Measurements from ENCODE around the gene IL36G.
"Not testable (repeated sequence)": the region's sequence is repeated elsewhere in the genome, so short reads cannot be mapped to it uniquely, and the experiment has no call there.

The IL36G gene

DNA sequence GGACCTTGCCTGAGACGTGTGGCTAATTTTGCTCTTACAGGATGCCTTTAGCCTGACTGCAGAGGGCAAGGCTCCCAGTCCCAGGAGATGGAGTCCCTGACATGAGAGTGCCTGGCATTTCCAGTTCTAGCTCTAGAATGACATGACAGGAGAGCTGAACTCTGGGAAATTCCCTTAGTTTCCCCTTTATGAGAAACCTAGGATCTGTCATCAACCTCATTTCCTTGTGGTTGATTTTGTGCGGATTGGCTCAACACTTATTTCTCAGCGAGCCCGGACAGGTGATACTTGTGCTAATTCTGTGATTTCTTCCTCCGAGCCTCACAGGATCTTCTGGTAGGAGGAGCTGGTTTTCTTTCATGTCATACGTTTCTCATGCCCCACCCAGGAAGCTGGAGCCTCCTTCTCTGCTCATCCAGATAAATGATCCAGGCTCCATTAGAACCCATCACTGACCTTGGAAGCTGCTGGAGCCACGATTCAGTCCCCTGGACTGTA lies at the start of gene IL36G:
IL36G (plus strand) TSS at position 448 of the 498 bp plus-strand sequence. CDS start 633 bp downstream, outside the sequence.
- DNase-seq (ENCODE audit: low read depth in 3 of 3) = no peak

DNA sequence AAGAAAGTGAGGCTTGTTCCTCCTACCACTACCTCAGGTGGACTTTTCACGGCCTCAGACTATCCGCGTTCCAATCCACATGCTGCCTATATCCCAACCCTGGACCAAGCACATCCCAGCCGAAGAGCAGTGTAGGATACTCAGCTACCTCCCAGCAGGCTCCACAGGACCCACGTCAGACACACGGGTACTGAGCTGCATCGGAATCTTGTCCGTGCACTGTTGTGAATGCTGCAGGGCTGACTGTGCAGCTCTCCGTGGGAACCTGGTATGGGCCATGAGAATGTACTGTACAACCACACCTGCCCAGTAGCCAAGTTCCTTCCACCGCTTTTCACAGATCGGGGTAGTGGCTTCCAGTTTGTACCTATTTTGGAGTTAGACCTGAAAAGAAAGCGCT lies 44.5 kb upstream of the IL36G start:
- no peak for DNase-seq (ENCODE audit: low read depth in 3 of 3)

DNA sequence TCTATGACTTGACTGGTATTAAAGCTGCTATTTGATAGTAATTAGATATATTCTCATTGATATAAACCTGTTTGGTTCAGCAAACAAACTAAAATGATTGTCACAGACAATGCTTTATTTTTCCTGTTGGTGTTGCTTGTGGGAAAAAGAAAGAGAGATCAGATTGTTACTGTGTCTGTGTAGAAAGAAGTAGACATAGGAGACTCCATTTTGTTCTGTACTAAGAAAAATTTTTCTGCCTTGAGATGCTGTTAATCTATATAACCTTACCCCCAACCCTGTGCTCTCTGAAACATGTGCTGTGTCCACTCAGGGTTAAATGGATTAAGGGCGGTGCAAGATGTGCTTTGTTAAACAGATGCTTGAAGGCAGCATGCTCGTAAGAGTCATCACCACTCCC lies 43.7 kb upstream of the IL36G start:
- DNase-seq (ENCODE audit: low read depth in 3 of 3) = not testable (repeated sequence)

DNA sequence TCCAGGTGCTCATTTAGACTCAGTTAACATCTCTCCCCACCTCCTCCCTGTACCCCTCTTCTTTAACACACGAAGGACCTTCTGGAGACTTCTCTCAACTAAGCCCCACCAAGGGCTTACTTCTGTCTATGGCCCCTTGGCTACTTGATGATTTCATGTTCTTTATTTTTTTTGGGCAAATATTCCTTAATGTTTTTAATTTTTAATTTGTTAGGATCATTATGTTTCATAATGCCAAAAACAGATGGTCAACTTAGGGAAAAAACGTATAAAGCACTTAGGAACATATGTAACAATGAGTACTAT lies 40.9 kb upstream of the IL36G start:
- DNase-seq (ENCODE audit: low read depth in 3 of 3) = no peak

DNA sequence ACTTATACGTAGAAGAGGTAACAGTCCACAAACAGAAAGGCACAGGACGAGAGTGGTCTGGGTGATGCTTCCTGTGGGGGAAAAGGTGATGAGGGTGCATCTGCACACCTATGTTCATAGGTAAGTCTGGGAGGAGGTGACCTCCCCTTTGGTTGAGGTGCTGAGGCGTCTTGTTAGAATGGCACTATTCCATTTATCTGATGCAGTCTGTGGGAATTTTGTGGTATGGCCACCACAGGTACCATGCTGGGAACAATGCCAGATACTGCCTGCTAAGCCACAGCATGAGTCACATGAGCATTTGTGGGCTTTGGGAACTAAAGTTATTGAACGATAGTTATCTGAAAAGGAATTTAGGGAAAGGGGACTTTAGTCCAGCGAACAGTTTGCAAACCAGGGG lies 38.9 kb upstream of the IL36G start:
- no peak for DNase-seq (ENCODE audit: low read depth in 3 of 3)

DNA sequence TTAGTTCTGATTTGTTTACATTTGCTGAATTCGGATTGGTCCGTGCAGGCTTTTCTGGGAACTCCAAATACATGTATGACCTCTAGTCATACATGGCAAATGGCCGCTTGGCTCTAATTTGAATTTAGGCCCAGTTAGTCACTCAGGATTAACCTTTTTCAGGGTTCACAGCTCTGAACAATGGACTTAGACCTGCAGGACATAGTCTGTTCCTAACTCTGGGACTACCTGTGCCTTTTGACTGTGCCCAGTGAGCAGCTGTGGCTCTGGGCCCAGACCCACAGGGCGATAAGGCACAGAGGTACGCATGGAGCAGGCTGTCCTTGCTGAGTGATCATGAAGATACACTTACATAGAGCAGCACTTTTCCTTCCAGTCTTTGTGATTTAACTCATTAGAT lies 38.4 kb upstream of the IL36G start:
- no peak for DNase-seq (ENCODE audit: low read depth in 3 of 3)

DNA sequence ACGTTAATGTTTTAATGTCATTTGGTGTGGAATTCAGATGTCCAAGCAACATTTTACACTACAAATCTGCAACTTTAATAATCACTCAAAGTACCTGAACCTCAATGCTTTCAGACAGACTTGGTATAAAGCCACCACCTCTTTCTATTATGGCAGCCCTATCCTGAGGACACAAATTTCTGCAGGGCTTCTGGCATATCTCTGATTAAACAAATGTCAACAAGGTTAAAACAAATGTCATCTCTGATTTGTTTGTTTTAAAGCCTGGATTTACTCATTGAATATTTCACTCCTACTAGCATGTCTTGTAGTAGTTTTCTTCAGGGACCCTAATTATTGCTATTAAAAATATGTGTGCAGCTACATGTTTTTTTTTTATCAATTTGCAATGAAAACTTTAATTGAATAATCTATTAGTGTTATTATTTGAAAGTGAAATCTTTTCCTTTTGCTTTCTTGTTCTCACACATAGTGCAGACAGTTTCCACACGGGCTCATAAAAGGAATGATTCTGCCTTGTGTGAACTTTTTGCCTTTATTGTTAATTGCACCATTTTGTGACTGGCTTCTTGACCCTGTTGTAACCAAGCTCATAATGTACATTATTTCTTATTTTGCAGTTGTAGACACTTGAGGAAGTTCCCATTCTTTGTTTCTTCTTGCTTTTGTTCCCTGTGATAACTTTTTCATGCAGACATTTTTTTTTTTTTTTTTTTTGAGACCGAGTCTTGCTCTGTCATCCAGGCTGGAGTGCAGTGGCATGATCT lies 36.8 kb upstream of the IL36G start:
- no peak for DNase-seq (ENCODE audit: low read depth in 3 of 3)

DNA sequence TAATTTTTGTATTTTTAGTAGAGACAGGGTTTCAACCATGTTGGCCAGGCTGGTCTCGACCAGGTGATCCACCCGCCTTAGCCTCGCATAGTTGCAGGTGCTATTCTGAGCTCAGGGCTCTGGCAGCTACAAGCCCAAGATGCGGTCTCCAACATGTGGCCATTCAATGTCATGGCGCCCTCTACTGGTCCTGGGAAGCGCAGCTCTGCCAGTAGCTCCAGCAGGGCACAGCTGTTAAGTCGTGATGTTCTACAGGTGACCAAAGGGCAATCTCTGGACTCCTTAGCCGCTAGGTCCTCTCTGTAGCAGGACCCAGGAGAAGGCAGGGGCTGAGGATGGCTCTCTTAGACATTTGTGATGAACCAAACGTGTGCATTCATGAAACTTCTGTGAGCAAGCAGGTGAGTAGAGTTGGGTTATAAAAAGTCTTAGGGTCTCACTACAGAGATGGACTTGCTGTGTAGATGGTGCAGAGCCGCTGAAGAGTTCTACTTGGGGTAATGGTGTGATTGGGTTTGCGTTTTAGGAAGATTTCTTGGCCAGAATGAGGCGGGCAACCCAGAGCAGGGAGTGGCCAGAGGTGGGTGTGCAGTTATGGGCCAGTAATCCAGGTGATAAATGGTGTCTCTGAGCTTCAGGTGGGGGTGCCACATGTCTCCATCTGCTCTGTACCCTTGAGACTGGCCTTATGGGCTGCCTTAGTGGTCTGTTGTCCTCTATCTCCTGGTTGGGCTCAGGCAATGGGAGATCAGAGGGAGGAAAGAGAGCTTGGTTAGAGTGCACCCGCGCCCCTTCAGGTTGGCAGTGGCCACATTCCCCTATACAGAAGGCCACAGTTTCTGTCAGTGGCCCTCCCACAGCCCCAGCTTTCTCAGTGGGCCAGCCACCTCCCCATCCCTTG lies 35.8 kb upstream of the IL36G start:
- DNase-seq (ENCODE audit: low read depth in 3 of 3) = peak in 2 of 3 experiments; percentile 9 to 25

DNA sequence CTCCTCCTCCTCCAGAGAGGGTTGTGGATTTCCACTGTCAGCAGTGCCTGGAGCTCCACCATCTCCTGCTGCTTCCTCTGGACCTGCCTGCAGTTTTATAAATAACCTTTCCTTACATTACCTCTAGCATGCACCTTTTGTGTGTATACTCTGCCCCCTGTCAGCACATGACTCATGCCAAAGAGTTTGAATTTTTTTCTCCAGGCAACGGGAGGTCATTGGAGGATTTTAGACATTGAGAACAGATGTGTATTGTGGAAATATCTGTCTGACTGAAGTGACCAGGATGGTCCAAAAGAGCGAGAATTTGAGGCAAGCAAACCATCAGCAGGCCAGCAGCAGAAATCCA lies 35.2 kb upstream of the IL36G start:
- DNase-seq (ENCODE audit: low read depth in 3 of 3) = no peak

DNA sequence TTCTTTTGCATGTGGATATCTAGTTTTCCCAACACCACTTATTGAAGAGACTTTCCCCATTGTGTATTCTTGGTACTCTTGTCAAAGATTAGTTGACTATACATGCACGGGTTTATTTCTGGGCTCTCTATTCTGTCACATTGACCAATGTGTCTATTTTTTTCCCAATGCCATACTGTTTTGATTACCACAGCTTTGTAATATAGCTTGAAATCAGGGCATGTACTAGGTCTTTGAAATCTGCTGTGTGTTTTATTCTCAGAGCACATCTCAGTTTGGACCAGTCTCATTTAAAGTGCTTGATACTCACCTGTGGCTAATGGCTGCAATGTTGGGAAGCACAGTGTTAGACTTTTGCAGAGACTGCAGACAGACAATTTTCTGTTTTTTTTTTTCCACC lies 32.8 kb upstream of the IL36G start:
- no peak for DNase-seq (ENCODE audit: low read depth in 3 of 3)

DNA sequence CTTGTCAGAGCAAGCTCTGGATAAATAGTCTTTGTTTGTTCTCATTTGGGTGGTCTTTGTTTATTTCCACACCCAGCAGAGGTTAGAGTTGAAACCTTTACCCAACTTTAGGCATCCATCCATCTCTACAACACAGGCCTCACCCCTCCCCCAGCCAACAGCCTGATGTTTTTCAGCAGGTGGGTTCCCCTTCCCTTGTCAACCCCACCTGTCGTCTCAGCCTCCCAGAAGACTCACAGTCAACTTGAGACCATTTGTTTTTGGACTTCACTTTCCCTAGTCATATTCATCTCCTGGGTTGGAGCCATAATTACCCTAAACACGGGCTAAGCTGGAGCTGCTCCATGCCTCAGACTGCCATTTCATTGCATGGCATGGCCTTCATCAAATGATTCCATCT lies 31.7 kb upstream of the IL36G start:
- no peak for DNase-seq (ENCODE audit: low read depth in 3 of 3)

DNA sequence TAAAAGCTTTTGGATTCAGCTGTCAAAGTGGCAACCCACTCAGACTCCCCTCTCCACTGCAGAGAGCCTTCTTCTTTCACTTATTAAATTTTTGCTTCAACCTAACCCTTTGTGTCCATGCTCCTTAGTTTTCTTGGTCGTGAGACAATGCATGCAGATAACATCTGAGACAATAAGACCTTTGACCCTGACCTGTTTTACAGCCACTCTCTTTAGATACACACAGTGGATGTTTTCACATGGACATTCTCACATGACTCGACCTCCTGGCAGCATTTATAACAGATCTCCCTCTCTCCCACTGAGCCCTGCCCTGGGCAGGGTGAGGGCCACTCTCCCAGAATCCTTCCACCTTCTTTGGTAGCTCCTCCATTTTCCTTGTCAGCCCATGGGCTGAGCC lies 30.4 kb upstream of the IL36G start:
- no peak for DNase-seq (ENCODE audit: low read depth in 3 of 3)

DNA sequence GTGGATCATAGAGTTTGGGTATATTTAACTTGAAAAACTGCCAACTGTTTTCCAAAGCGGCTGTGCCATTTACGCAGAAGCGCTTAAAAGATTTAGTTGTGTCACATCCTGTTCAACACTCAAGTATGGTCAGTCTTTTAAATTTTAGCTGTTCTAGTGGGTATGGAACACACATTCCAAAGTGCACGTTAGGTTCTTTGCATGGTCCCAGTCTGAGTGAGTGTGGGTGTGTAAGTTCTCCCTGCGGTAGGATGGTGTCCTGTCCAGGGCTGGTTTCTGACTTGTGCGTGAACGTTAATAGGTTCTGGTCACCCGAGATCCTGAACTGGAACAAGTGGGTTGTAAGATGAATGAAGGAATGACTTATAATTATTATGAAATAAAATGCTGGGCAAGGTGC lies 28.4 kb upstream of the IL36G start:
- no peak for DNase-seq (ENCODE audit: low read depth in 3 of 3)

DNA sequence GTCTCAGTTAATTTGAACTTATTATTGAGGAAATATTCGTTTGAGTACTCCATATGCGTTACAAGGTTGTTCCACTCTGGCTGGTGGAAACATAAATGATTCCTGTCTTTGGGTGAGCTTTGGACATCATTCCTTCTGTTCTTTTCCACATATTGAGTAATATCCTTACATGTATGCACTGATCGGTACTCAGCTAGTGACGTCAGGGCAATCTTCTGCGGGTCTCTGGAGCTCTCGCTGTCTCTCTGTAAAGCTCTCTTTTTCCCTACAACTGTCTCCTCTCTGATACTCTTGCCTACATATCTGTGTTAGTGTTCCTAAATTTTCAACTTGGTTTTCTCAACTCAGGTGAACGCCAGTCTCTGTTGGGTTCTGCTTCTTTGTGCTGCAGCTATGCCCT lies 23.4 kb upstream of the IL36G start:
- DNase-seq (ENCODE audit: low read depth in 3 of 3) = no peak

DNA sequence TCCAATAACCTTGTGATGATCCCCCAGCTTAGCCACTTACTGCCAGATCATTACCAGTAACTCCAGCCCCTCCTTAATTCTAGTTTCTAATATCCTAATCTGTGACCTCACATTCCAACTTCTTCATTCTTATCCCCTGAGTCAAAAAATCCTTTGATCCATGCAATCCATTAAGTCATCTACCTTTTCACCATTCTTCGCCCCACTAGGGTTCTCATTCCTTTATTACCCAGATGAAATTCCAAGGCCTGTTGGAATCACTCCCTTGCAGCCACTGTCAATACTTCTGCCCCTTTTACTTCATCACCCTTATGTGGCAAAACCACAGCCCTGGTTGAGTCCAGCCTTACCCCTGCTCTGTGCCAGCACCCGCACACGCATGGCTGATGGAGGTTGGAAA lies 20.3 kb upstream of the IL36G start:
- DNase-seq (ENCODE audit: low read depth in 3 of 3) = no peak

DNA sequence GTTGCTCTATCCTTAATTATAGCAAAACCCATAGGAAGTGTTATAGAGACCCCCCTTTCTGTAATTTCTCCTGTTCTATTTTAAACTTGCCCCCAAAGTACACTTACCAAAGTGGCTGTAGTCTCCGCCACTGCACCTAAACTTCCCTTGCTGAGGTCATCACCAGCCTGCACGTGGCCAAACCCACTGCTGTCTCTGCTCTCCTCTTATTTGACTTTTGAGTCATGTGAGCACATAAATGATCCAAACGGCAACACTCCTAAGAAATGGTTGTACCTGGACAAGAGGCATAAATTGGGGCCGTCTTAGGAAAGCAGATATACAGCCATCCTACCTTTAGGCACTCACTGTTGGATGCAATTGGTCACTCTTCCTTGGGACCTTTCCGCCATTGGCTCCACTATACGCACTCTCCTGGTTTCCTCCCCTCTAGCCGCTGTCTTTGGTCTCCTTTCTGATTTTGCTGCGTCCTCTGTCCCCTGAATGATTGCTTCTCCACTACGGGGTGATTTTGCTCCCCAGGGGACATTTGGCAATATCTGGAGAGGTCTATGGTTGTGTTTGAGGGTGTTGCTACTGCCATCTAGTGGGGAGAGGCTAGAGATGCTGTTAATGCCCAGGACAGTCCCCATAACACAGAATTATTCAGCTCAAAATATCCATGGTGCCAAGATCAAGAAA lies 19.2 kb upstream of the IL36G start:
- DNase-seq (ENCODE audit: low read depth in 3 of 3) = peak in 1 of 3 experiments; percentile 2

DNA sequence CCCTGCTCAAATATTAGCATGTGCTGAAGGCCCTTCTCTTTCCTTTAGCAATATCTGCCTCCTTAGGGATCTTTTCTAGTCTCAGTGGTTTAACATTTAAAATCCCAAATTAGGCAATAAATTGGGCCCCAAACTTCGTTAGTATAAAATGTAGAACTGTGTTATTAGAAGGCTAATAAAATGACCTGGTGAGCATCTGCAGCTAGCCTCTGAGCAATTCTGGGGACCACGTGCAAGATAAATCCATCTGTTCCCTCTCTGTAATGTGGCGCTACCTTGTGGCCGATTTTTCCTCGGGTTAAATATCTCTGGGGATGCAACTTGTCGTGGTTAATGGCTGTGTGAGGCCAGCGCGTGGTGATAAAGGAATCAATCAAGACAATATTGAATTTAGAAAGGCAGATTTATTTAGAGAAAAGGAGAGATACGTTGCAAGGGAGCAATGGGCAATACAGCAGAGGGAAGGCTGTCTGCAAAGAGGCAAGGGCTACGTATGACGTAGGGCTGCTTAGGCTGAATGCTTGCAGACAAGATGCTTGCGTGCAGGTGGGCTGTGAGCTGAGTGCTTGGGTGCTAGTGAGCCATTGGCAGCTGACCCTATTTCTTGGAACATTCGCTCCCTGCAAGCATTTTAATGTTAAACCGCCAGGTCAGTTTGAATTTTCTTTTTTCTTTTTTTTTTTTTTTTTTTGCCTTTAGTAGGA lies 18.5 kb upstream of the IL36G start:
- no peak for DNase-seq (ENCODE audit: low read depth in 3 of 3)

DNA sequence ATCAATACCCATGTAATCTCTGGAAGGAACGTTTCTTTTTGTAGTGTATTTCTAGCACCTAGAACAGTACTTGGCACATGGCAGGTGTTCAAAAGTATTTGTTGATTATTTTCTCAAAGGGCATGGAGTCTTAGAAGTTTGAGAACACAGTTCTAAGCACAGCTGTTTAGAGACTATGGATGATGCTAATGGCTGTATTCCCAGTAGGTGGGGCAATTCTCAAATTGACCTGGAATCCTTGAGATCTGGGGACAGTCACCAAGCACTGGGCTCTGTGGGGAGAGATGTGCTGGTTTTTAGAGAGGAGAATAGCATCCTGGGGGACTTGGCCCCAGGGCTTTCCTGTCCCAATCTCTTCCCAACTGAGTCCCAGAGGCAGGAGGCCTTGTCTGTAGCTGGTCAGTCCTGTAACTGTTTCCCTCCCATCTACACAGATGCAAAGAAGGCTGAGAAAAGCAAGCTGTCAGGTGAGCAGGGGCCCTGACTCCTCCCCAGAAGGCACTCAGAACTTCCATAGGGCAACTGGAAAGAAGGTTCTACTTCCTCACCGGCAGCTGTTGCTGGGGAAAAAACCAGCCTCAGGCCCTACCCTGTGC lies 17.5 kb upstream of the IL36G start:
- DNase-seq (ENCODE audit: low read depth in 3 of 3) = no peak

DNA sequence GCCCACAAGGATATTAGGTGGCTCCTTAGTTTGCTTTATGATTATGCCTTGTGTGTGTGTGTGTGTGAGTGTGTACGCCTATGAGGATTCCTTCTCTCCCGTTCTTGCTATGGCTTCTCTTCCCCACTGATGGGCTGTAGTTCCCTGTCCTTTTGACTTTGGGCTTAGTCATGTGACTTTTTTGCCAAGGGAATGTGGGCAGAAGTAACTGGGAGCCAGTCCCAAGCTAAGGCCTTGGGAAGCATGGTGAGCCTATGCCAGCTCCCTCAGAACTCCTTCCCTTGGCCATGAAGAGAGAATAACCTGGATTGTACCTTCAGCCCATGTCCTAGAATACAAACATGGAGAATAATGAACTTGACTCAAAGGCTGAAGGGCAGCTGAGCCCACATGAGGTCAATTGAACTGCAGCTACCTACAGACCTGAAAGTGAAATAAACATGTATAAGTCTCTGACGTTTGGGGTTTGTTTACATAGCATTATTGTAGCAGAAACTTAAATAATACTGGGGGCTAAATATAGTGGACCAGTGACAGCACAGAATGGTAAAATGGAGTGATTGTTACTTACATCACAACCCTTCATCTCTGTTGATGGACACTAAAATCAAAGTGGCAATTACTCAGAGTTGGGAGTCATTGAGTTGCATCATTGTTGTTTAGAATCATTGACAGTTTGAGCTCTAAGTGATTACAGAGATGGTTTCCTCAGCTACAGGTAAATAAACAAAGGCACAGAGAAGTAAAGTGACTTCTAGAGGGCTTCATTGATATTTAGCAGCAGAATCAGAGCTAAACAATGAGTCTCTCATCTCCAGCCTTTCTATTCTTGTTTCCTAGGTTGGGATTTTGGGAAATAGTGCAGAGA lies 15.3 kb upstream of the IL36G start:
- DNase-seq (ENCODE audit: low read depth in 3 of 3) = no peak

DNA sequence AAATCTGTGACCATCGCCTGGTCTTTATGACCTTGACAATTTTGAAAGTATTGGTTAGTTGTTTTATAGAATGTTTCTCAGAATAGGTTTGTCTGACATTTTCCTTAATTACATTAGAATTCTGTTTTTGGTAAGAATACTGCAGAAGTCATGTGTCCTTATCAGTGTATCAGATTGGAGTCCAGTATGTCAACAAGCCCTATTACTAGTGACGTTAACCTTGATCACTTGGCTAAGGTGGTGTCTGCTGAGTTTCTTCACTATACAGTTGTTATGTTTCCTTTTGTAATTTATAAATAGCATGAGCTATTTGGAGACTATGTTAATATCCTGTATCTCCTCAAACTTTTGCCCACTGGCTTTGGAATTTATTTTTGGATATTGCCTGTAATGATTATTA lies 10.8 kb upstream of the IL36G start:
- no peak for DNase-seq (ENCODE audit: low read depth in 3 of 3)
